Liver (tissue), 9 donors: ENCODE measurements around the gene KIF6. TPM values are rescaled to one million over a fixed set of nuclear protein-coding genes. Genes with fewer than 3 reads are reported as not detected.

Experiments used
- DNase-seq: peaks from one replicate; pipeline ENCODE4 v3.0.0-alpha.2; 2017; ENCODE audit warnings: low spot score
- H3K27ac ChIP-seq, 2 donors: one replicate each; pipeline ENCODE4 v1.7.0; 2013; ENCODE audit warnings: inconsistent platforms in 2 of 2, low read length in 2 of 2, control low read depth in 1 of 2, low read depth in 1 of 2, mild to moderate bottlenecking in 1 of 2
- H3K27me3 ChIP-seq, 4 donors: one replicate each; pipeline versions ENCODE4 v1.6.1 to v1.7.0; 2013; ENCODE audit warnings: low read length in 3 of 4, inconsistent platforms in 1 of 4, mild to moderate bottlenecking in 1 of 4, moderate library complexity in 1 of 4; ENCODE audit not compliant: control insufficient read depth in 4 of 4, insufficient read depth in 4 of 4
- H3K36me3 ChIP-seq, 4 donors: one replicate each; pipeline versions ENCODE4 v1.6.1 to v1.7.0; 2013; ENCODE audit warnings: low read length in 3 of 4, mild to moderate bottlenecking in 3 of 4, low read depth in 1 of 4, moderate library complexity in 1 of 4; ENCODE audit not compliant: control insufficient read depth in 4 of 4, insufficient read depth in 3 of 4
- H3K4me1 ChIP-seq, 4 donors: one replicate each; pipeline versions ENCODE4 v1.6.1 to v1.7.0; 2013; ENCODE audit warnings: low read length in 3 of 4, mild to moderate bottlenecking in 3 of 4, moderate library complexity in 1 of 4; ENCODE audit not compliant: control insufficient read depth in 4 of 4, insufficient read depth in 4 of 4
- H3K4me3 ChIP-seq, 3 donors: one replicate each; pipeline versions ENCODE4 v1.6.1 to v1.7.0; 2013; ENCODE audit warnings: low read length in 3 of 3, control low read depth in 1 of 3, low read depth in 1 of 3, mild to moderate bottlenecking in 1 of 3
- H3K9ac ChIP-seq, 2 donors: one replicate each; pipeline ENCODE4 v1.7.0; 2013; ENCODE audit warnings: low read length in 2 of 2, mild to moderate bottlenecking in 2 of 2, moderate library complexity in 2 of 2, control low read depth in 1 of 2, low read depth in 1 of 2
- H3K9me3 ChIP-seq, 4 donors: one replicate each; pipeline versions ENCODE4 v1.6.1 to v1.7.0; 2013; ENCODE audit warnings: low read length in 3 of 4; ENCODE audit not compliant: control insufficient read depth in 4 of 4
- EGR1 ChIP-seq, 2 donors: IDR thresholded peaks; 2 replicates each; pipeline ENCODE4 v1.6.1; 2016 to 2018; ENCODE audit warnings: antibody characterized with exemption in 2 of 2, low read depth in 2 of 2
- FOXA1 ChIP-seq: IDR thresholded peaks from 2 replicates; pipeline ENCODE4 v1.6.1; 2016; ENCODE audit warnings: antibody characterized with exemption
- FOXA2 ChIP-seq: IDR thresholded peaks from 2 replicates; pipeline ENCODE4 v1.6.1; 2016; ENCODE audit warnings: antibody characterized with exemption
- GABPA ChIP-seq, 2 donors: IDR thresholded peaks in 1 of 2; conservative IDR thresholded peaks in 1 of 2; 2 replicates each; pipeline ENCODE4 v1.6.1; 2016; ENCODE audit warnings: antibody characterized with exemption in 2 of 2, mild to moderate bottlenecking in 1 of 2, moderate library complexity in 1 of 2
- HNF4A ChIP-seq, 2 donors: conservative IDR thresholded peaks; 2 replicates each; pipeline ENCODE4 v1.6.1; 2016; ENCODE audit warnings: antibody characterized with exemption in 2 of 2, mild to moderate bottlenecking in 2 of 2
- HNF4G ChIP-seq: IDR thresholded peaks from 2 replicates; pipeline ENCODE4 v1.6.1; 2016; ENCODE audit warnings: antibody characterized with exemption
- JUND ChIP-seq, 2 donors: IDR thresholded peaks; 2 replicates each; pipeline ENCODE4 v1.6.1; 2016; ENCODE audit warnings: antibody characterized with exemption in 2 of 2
- NR2F2 ChIP-seq: IDR thresholded peaks from 2 replicates; pipeline ENCODE4 v1.6.1; 2016; ENCODE audit warnings: antibody characterized with exemption
- RAD21 ChIP-seq, 2 donors: IDR thresholded peaks; 2 replicates each; pipeline ENCODE4 v1.6.1; 2016; ENCODE audit warnings: antibody characterized with exemption in 2 of 2, mild to moderate bottlenecking in 2 of 2
- RXRA ChIP-seq, 2 donors: IDR thresholded peaks; 2 replicates each; pipeline ENCODE4 v1.6.1; 2017 to 2018; ENCODE audit warnings: antibody characterized with exemption in 2 of 2, mild to moderate bottlenecking in 1 of 2
- SP1 ChIP-seq: IDR thresholded peaks from 2 replicates; pipeline ENCODE4 v1.6.1; 2018; ENCODE audit warnings: antibody characterized with exemption, mild to moderate bottlenecking
- TAF1 ChIP-seq: conservative IDR thresholded peaks from 2 replicates; pipeline ENCODE4 v1.6.1; 2016; ENCODE audit warnings: antibody characterized with exemption, mild to moderate bottlenecking
- YY1 ChIP-seq: IDR thresholded peaks from 2 replicates; pipeline ENCODE4 v1.6.1; 2016; ENCODE audit warnings: antibody characterized with exemption, mild to moderate bottlenecking
- WGBS: extraction: QIAGEN DNeasy Blood & Tissue Kit; methylation state at CpG from one replicate; pipeline ENCODE4 v1.1.7; 2013; 5-methylcytosine and 5-hydroxymethylcytosine counted together
- polyA plus RNA-seq, 2 donors: library from polyadenylated mRNA; stranded (reverse) in 1 of 2; unstranded in 1 of 2; fragments of 200-250 nt in 1 of 2; fragments of >200 nt in 1 of 2; fragmentation: Nextera tagmentation in 1 of 2; extraction: Ambion mirVana in 1 of 2; gene quantifications; one replicate each; pipeline versions ENCODE4 v1.2.1 to v1.2.3, GENCODE V29; 2013 to 2015
- total RNA-seq, 2 donors: library from RNA; depleted of rRNA; stranded (reverse); fragments of >200 nt; gene quantifications; one replicate each; pipeline ENCODE4 v1.2.3, GENCODE V29; 2014
- TF ChIP-seq, protein P1 (sequence below): IDR thresholded peaks from 2 replicates; pipeline ENCODE4 v1.6.1; 2016; ENCODE audit warnings: antibody characterized with exemption
- TF ChIP-seq, protein P2 (sequence below): IDR thresholded peaks from 2 replicates; pipeline ENCODE4 v1.6.1; 2016; ENCODE audit warnings: antibody characterized with exemption
- TF ChIP-seq, protein P3 (sequence below): fragments of 150-350 bp; IDR thresholded peaks from 2 replicates; pipeline ENCODE4 v1.5.1; 2017; ENCODE audit warnings: improper control_type of control experiment, low read depth, low read length; ENCODE audit not compliant: missing input control
- TF ChIP-seq, protein P4 (sequence below): IDR thresholded peaks from 2 replicates; pipeline ENCODE4 v1.6.1; 2016; ENCODE audit warnings: antibody characterized with exemption
- TF ChIP-seq, protein P5 (sequence below): IDR thresholded peaks from 2 replicates; pipeline ENCODE4 v1.6.1; 2016; ENCODE audit warnings: antibody characterized with exemption, mild to moderate bottlenecking
- donor health status: healthy.
- donor health status: healthy.
- donor health status: healthy.
- donor health status: healthy.
- donor health status: healthy.

The KIF6 gene
- total and polyA plus RNA-seq, 4 donors: 0.17 to 7.5 (median 0.29) TPM

DNA sequence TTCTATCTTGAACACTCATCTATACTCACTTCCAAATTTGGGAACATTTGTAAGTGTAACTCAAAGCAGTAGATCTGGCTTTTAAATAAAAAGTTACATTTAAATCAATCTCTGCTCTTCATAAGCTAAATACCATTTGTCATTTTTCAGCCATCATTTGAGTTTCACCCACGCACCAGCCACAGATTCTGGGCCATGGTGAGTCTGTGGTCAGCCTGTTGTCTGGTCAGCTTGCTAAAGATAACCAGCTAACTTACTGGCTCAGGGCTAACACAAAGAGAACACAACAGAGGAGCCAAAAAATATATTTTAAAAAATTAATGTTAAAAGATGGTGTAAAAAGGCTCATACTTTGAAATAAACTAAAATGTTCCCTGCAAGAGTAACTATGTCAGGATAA, 181.3 kb downstream of the KIF6 start:
- no peaks in the 10 kb centered on the region for H3K9me3 ChIP-seq
- WGBS: 93% methylated on average over 1 of the region's 1 CpG
- no peak overlapping the region for H3K27ac ChIP-seq

DNA sequence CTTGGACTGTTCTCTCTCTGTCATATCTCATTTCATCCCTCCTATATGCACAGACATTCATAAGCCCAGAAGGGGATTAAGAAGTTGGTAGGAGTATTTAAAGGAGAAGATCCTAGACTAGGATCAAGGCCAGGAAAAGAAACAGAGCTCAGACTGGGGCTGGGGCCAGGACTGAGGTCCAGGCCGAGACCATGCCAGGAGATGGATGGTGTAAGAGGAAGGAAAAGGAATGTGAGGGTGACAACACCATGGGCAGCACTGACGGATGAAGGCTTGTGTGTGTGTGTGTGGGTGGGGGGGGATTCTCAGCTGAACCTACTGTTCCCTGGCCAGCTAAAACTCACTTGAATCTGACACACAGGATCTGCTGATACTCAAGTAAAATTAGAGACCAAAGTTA, 182.1 kb downstream of the KIF6 start:
- Histone ChIP-seq H3K4me3 (no peak overlapping the region), H3K27me3 (no peaks in the 10 kb centered on the region), H3K27ac (no peak overlapping the region), H3K9me3 (no peaks in the 10 kb centered on the region), H3K9ac (no peak overlapping the region), H3K4me1 (no peaks in the 10 kb centered on the region), H3K36me3 (no peaks in the 10 kb centered on the region)
- DNase-seq: no peak
- WGBS: 77% methylated on average over 2 of the region's 2 CpGs
- TF ChIP-seq, protein P1, sequence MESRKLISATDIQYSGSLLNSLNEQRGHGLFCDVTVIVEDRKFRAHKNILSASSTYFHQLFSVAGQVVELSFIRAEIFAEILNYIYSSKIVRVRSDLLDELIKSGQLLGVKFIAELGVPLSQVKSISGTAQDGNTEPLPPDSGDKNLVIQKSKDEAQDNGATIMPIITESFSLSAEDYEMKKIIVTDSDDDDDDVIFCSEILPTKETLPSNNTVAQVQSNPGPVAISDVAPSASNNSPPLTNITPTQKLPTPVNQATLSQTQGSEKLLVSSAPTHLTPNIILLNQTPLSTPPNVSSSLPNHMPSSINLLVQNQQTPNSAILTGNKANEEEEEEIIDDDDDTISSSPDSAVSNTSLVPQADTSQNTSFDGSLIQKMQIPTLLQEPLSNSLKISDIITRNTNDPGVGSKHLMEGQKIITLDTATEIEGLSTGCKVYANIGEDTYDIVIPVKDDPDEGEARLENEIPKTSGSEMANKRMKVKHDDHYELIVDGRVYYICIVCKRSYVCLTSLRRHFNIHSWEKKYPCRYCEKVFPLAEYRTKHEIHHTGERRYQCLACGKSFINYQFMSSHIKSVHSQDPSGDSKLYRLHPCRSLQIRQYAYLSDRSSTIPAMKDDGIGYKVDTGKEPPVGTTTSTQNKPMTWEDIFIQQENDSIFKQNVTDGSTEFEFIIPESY: no peak
- TF ChIP-seq RAD21 (IDR thresholded peaks at IDR 0.05): no peak
- no peak for TF ChIP-seq FOXA2
- no peak for TF ChIP-seq YY1
- TF ChIP-seq SP1: no peak
- TF ChIP-seq FOXA1: no peak
- TF ChIP-seq, protein P2, sequence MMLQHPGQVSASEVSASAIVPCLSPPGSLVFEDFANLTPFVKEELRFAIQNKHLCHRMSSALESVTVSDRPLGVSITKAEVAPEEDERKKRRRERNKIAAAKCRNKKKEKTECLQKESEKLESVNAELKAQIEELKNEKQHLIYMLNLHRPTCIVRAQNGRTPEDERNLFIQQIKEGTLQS: no peak
- no peak for TF ChIP-seq HNF4G
- TF ChIP-seq, protein P3, sequence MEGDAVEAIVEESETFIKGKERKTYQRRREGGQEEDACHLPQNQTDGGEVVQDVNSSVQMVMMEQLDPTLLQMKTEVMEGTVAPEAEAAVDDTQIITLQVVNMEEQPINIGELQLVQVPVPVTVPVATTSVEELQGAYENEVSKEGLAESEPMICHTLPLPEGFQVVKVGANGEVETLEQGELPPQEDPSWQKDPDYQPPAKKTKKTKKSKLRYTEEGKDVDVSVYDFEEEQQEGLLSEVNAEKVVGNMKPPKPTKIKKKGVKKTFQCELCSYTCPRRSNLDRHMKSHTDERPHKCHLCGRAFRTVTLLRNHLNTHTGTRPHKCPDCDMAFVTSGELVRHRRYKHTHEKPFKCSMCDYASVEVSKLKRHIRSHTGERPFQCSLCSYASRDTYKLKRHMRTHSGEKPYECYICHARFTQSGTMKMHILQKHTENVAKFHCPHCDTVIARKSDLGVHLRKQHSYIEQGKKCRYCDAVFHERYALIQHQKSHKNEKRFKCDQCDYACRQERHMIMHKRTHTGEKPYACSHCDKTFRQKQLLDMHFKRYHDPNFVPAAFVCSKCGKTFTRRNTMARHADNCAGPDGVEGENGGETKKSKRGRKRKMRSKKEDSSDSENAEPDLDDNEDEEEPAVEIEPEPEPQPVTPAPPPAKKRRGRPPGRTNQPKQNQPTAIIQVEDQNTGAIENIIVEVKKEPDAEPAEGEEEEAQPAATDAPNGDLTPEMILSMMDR: no peak
- no peak for TF ChIP-seq RXRA (IDR thresholded peaks at IDR 0.05)
- TF ChIP-seq EGR1 (IDR thresholded peaks at IDR 0.05; ENCODE audit: low read depth in 2 of 2): no peak
- TF ChIP-seq JUND (IDR thresholded peaks at IDR 0.05): no peak
- TF ChIP-seq TAF1: no peak
- TF ChIP-seq, protein P4, sequence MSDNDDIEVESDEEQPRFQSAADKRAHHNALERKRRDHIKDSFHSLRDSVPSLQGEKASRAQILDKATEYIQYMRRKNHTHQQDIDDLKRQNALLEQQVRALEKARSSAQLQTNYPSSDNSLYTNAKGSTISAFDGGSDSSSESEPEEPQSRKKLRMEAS: no peak
- no peak for TF ChIP-seq GABPA (IDR thresholded peaks at IDR 0.05 in 1 of 2, conservative IDR thresholded peaks at IDR 0.05 in 1 of 2)
- no peak for TF ChIP-seq NR2F2
- TF ChIP-seq, protein P5, sequence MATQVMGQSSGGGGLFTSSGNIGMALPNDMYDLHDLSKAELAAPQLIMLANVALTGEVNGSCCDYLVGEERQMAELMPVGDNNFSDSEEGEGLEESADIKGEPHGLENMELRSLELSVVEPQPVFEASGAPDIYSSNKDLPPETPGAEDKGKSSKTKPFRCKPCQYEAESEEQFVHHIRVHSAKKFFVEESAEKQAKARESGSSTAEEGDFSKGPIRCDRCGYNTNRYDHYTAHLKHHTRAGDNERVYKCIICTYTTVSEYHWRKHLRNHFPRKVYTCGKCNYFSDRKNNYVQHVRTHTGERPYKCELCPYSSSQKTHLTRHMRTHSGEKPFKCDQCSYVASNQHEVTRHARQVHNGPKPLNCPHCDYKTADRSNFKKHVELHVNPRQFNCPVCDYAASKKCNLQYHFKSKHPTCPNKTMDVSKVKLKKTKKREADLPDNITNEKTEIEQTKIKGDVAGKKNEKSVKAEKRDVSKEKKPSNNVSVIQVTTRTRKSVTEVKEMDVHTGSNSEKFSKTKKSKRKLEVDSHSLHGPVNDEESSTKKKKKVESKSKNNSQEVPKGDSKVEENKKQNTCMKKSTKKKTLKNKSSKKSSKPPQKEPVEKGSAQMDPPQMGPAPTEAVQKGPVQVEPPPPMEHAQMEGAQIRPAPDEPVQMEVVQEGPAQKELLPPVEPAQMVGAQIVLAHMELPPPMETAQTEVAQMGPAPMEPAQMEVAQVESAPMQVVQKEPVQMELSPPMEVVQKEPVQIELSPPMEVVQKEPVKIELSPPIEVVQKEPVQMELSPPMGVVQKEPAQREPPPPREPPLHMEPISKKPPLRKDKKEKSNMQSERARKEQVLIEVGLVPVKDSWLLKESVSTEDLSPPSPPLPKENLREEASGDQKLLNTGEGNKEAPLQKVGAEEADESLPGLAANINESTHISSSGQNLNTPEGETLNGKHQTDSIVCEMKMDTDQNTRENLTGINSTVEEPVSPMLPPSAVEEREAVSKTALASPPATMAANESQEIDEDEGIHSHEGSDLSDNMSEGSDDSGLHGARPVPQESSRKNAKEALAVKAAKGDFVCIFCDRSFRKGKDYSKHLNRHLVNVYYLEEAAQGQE: no peak
- no peak for TF ChIP-seq HNF4A (conservative IDR thresholded peaks at IDR 0.05)

More for the DNA sequence above, 181.3 kb downstream of the KIF6 start:
- no peaks in the 10 kb centered on the region for H3K36me3 ChIP-seq
- no peaks in the 10 kb centered on the region for H3K4me1 ChIP-seq
- TF ChIP-seq FOXA2 (no peak), SP1 (no peak), HNF4G (no peak), EGR1 (IDR thresholded peaks at IDR 0.05; ENCODE audit: low read depth in 2 of 2) (no peak), HNF4A (conservative IDR thresholded peaks at IDR 0.05) (no peak)
- TF ChIP-seq, protein P2: no peak
- TF ChIP-seq, protein P4: no peak
- TF ChIP-seq, protein P1: no peak
- DNase-seq: no peak
- no peak overlapping the region for H3K9ac ChIP-seq
- H3K4me3 ChIP-seq: no peak overlapping the region
- no peaks in the 10 kb centered on the region for H3K27me3 ChIP-seq
